NOMO-1 treated with dmso at 0.1 percent for 144 hours (cell line): Measurements from ENCODE around the gene DGCR2.
A peak's percentile ranks its signal among the peaks of the same experiment; 100 is the strongest.

Experiments used
- DNase-seq: peaks from one replicate; lab custom pipeline; 2025; ENCODE audit not compliant: unreplicated experiment; lab: John Stamatoyannopoulos, UW

DGCR2 gene

DNA sequence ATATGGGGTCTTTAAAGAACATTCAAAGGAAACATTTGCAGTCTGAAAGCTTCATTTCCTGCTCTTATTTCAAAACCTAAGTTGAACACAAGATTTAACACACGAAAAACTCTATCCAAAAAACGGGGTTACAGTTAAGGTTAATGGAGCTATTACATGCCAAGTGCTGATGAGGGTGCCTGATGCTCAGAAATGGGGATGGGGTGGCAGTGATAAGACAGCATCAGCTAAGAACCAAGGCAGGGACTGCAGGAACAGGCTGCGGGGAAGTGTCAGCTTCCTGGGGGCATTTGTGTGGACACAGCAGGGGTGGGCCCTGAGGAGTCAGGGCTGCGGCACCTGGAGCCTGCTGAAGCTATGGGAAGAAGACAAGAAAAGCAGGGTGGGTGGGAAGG is 12.2 kb downstream of the DGCR2 start:
- DNase-seq, result no peak

DNA sequence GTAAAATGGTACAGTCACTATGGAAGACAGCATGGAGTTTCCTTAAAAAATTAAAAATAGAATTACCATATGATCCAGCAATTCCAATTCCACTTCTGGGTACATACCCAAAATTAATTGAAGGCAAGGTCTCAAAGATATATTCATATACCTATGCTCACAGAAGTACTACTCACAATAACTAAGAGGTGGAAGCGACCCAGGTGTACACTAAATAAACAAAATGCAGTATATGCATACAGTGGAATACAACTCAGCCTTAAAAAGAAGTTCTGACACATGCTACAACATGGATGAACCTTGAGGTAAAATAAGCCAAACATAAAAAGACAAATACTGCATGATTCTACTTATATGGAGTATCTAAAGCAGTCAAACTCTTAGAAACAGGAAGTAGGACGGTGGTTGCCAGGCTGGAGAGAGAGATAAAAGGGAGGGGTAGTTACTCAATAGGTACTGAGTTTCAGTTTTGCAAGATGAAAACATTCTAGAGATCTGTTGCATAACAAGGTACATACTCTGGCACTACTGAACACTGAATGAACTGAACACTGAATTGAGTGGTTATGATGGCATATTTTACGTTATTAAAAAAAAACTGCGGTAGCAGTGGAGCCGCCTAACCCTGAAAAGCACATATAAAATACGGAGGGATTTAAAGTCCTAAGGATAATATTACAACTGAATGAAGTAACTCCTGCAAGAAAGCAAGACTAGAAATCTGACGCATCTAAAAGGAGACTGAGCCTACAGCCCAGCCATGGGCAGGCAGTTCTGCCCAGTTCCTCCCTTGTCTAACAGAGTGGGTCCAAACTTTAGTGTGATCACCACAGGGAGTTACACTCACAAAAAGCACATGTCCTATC is 12.8 kb downstream of the DGCR2 start:
- DNase-seq, result peak; percentile 93

DNA sequence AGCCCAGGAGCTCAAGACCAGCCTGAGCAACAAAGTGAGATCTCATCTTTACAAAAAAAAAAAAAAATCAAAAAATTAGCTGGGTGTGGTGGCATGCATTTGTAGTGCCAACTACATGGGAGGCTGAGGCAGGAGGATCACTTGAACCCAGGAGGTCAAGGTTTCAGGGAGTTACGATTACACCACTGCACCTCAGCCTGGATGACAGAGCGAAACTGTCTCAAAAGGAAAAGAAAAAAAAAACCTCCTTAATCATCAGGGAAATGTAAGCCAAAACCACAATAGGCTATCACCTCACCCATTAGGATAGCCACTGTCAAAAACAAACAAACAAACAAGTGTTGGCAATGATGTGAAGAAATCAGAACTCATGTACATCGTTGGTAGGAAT is 13.4 kb downstream of the DGCR2 start:
- no peak for DNase-seq

DNA sequence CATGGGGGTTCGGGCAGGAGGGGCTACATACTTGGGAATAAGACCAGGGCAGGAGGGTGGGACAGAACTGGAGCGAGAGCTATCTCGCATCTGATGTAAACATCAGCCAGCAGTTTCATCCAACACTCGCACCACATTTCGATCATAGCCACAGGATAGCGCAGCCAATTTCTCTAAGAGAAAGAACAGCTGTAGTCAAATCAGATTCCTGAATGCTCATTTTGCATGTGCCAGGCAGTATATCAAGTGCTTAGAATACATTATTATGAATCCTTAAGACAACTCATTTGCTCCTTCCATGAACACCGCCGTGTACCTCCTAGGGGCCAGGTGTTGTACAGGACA is 14.5 kb downstream of the DGCR2 start:
- no peak for DNase-seq

DNA sequence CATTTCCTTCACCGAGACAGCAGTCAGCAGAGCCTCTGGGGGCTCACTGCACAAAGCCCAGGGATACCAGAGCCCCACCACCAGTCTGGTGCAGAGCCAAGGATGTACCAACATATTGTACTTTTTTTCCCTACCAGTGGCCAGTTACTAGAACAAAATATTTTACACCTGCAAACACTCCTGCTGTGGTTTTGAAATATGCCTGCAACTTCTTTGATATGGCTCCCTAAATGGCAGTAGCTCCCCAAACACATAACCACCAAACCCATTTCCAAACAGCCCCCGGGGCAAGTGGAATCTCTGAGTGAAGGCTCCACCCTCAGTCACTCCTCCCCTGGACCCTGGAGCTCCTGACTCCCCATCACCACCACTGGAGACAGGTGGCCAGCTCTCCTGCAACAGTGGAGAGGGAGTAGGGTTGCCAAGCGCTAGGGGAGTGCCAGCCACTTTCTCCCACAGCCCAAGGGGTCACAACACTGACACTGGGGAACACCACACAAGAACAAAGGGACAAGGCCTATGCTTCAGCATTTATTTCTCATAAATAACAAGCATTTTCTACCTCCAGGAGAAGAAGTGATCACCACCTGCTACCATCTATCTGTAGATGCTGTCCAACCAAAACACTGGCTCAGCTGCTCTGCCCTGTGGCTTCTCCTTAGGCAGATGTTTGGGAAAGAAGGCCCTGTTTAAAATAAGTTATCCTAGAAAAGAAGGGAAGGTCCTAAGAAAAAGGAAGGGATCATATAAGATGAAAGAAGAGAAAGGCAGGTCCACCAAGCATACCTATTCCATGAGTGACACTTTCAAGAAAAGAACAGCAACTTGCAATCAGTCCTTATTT is 15.1 kb downstream of the DGCR2 start:
- DNase-seq, result no peak

DNA sequence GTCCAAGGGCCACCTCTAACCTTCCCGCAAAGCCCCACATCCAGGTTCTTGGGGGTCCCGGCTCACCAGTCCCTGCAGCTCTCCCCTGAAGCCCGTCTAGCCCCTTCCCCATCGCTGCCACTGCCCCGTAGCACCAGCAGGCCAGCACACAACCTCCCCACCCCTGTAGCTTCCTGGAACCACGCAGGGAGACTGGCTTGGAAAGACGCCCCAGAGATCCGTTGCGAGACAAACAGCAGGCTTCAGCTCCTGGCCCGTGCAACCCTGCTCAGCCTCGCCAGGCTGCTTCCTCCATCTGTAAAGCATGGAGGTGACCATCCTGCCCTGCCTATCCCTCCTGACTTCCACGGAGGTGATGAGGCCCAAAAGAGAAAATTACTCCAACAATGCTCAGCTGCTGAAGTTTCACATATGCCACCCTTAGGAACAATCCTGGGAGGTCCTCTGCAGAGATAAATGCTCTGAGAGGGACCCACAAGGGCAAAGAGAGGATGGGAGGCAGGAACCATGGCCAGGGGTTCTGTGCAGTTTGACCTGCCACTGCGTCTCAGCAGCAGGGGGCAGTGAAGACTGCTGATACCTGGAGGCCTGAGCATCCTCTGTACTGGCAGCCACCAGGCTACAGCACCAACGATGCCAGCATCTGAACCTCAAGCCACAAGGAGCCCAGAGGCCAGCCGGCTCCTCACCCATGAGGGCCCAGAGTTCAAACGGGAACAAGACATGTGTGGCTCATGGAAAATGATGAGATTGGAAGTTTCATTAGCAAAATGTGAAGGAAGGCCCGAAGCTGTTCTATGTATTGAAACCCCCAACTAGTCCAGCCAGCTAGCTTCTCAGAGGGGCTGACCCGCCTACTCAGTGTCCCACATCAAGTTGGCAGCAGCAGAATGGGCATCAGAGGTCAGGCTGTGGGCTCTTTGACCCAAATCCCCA is 16.1 kb downstream of the DGCR2 start:
- DNase-seq, result no peak

DNA sequence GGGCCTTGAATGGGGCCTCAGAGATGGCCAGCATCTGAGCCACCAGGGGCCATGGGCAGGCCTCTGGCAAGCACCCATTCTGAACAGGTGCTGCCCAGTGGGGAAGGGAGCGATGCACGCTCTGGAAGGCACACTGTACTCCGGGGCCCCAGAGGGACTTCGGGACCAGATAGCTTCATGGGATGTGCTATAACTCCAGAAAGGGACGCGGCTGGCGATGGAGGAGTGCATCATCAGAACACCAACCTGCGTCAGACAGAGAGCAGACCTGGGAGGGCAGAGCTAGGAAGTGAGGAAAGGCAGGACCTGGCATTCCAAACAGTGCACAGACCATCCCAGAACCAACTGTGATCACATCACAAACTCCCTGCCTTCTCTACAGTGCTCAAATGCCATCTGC is 16.8 kb downstream of the DGCR2 start:
- DNase-seq, result no peak

DNA sequence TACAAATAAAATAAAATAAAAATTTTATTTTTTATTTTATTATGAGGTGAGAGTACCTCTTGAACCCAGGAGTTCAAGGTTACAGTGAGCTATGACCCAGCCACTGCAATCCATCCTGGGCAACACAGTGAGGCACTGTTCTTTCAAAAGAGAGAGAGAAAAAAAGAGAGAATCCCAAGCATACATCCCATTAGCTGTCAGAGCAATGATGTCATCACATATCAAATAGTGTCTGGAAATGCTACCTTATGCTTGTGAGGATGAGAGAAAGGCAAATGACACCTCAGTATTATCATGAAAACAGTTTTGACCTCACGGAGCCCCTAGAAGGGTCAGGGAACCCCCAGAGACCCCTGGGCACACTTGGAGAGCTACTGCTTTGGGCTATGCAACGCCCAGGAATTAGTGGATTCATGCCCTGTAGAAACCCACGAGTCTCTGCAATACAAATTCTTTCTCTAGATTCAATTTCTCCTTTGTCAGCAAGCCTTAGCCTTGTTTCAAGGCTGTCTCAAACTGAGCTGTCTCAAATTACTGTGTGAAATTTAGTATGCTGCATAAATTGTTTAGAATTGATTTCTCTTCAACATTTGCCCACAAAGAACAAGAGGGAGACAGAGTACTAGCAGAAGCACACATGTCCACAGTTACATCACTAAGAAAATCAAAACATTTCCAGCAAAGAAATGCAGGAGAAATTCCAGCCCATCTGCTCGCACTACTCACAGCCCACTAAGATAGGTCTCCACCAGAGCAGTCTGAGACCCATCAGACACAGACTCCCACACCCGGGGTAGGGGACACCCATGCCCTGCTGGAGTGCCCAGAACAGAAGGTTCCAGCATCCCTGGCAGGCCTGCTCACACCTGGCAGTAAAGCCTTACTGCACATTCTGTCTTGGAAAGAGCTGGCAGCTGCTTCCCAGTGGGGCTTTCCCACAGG is 18.1 kb downstream of the DGCR2 start:
- no peak for DNase-seq

DNA sequence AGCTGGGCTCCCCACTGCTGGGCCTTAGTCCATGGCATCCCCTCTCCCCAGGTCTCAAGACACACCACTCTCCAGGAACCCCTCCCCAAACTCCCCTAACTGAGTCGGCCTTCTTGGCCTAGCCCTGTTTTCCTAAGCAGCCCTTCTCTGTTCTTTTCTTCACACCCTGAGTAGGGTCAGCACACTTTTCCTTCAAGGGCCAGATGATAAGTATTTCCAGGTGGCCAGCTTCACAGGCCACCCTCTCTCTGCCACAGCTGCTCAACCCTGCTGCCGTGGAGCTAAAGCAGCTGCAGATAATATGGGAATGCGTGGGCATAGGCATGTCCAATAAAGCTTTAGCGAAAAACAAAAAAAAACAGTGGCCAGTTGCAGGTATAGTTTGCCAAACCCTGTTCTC is 24.1 kb downstream of the DGCR2 start:
- no peak for DNase-seq

DNA sequence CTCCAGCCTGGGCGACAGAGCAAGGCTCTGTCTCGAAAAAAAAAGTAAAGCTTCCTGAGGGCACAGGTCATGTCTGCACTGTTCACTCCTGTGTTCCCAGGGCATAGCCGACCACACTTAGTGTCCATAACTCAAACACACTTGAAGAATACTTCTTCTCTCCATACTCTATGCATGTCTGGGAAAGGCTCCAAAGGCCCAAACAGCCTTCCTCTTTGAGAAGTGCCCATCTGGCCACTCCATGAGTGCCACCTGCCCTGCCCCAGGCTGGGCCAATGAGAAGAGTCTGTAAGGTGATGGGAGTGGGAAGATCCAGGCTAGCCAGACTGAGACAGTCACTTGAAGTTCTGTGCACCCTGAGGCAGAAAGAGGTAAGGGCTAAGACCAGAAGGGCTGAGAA is 24.7 kb downstream of the DGCR2 start:
- no peak for DNase-seq

DNA sequence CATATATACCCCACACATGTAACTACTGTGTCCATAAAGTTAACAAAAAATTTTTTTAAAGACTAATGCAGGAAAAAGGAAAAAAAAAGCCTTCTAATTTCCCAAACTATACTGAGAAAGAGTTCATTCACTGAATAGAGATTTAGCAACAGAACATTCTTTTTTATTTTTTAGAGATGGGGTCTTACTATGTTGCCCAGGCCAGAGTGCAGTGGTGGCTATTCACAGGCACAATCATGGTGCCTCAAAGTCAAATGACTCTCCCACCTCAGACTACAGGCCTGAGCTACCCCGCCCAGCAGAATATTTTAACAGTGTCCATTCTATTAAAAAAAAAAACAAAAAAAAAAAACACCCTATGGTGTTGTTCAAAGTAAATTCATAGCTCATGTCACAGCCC is 25.7 kb downstream of the DGCR2 start:
- no peak for DNase-seq

DNA sequence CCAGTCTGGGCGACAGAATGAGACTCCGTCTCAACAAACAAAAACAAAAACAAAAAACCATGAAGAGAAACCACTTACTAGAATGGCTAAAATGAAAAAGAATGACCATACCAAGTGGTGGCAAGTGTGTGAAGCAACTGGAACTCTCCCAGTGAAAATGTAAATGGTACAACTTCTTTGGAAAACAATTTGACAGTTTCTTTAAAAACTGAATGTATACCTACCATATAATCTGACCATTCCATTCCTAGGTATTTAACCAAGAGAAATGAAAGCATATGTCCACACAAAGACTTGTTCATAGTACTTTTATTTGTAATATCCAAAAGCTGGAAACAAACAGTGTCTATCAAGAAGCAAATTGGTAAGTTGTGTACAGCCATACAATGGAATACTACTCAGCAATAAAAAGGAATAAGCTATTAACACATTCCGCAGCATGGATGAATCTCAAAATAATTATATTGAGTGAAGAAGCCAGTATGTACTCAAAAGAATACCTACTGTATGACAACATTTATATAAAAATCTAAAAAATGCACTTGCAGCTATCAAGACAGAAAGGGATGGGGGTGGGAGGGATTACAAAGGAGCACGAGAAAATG is 27.7 kb downstream of the DGCR2 start:
- DNase-seq, result no peak

DNA sequence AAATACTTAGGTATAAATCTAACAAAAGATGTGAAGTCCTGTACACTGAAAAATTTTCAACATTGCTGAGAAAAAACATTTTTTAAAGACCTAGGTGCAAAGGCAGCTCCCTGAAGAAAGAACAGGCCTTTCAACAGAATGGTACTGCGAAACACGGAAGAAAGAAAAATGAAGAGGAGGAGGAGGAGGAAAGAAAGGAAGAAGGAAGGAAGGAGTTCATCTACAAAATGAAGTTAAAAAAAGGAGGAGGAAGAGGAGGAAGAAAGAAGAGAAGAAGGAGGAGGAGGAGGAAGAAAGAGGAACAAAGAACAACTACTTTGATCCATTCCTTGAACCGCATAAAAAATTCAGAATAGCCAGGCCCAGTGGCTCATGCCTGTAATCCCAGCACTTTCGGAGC is 29.5 kb downstream of the DGCR2 start:
- DNase-seq, result no peak

DNA sequence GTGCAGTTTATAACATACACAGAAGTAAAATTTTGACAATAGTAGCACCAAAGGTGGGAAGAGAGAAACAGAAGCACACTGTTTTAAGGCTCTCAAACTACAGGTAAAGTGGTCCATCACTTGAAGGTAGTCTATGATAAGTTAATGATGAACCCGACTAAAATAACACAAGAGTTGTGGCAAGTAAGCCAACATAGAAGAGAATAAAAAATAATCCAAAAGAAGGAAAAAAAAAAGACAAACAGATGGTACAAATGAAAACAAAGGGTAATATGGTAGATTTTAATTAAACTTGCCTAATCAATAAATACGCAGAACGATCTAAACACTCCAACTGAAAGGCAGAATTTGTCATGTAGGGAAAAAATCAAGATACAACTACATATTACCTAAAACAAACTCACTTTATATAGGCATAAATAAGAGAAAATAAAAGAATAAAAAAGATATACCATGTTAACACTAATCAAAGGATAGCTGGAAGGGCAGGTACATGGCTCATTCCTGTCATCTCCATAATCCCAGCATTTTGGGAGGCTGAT is 31.6 kb downstream of the DGCR2 start:
- no peak for DNase-seq

DNA sequence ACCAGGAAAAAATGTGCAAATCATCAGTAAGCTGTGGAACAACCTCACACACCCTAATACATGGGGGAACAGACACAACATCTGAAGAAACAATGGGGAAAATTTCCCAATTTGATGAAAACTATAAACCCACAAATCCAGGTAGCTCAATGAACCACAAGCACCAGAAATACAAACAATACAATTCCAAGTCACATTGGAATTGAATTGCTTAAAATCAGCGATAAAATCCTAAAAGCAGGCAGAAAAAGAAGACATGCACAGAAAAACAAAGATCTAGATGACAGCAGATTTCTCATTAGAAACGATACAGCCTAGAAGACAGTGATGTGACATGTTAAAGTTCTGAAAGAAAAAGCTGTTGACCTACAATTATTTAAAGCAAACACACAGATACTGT is 32.0 kb downstream of the DGCR2 start:
- DNase-seq, result no peak

DNA sequence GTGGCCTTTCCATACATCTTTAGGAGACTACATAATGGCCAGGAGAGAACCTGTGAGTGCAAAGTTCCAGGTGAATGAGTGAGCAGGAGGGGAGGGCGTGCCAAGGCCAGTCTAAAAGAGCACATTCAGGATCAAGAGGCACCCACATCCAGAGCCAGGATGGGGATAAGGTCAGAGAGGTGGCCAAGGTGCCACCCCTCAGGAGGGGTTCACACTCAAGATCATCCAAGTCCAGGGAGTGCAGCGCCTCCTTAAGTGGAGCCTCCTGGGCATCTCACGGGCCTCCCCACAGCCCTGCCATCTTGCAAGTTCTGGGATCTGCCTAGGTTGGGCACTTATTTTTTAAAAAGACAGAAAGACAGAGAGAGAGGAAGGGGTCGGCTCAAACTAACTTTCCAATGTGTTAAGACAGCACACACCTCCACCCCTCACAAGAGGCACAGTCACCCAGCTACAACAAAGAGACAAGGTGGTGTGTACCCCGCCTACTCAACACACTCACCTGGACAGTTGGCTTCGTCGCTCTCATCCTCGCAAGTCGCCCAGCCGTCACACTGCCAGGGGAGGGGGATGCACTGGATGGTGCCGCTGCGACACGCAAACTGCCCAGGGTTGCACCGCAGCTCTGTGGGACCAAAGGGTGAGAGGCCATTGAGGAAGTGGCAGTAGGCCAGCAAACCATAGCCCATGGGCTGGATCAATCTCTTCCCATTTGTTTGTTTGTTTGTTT is 33.2 kb downstream of the DGCR2 start:
- DNase-seq, result no peak

DNA sequence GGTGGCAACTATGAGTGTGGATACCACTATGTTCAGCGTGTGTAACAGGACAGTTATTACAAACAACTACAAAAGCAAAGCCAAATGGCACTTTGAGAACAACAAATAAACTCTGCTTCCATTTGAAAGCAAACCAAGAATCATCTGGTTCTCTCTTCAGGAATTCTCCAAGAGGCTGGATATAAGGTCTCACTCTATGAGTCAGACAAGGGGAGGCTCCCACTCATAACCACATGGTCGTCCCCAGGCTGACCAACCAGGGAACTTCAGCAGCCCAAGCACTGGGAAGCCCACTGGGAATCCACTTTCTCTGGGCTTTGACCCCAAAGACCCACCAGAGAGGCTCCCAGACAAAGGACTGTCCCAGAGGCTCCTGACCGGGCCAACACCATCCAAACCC is 35.3 kb downstream of the DGCR2 start:
- no peak for DNase-seq

DNA sequence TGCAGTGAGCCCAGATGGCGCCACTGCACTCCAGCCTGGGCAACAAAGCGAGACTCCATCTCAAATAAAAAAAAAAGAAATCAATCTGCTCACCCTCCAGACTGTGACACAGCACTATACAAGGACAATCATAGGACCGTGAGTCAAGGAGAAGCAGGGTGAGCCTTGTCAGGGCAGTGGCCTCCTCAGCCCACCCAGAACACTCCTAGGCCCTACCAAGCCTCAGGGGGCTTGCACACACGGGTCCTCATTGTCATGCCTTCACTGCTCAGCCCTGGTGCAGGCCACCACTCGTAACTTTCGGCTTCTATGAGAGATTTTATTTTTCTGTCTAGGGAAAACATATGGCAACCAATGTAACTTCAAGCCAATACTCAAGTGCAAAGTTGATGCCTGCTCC is 35.8 kb downstream of the DGCR2 start:
- no peak for DNase-seq

DNA sequence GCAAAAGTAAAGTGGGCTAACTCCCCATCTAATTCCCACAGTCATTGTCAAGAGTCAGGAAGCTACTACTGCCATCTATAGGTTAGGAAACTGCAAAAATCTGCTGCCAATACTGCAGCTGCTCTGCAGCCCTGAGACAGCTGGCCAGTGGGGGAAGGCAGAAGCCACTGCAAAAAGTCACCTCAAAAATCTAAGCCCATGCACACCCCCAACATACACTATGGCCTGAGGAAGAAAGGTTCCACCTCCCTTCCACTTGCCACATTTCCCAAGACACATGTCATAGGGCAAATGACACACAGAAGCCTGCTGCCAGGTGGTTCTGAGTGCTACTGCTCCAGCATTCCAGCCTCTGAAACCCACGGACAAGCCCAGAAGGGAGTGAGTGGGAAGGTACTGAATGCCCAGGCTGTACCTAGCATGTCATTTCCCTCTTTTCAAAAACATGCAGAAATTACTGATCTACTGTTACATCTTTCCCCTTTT is 36.9 kb downstream of the DGCR2 start:
- peak; percentile 11 for DNase-seq
